GM23338 (cell line): ENCODE data around the gene ASB3. TPM values are rescaled to one million over a fixed set of nuclear protein-coding genes. Genes with fewer than 3 reads are reported as not detected.

ENCODE experiments used
- ATAC-seq: fragments of 200-7000 bp; cut with Tn5 transposase; 3 replicates; pipeline ENCODE4 v1.9.1; 2020
- DNase-seq: peaks from one replicate; pipeline ENCODE4 v3.0.0-alpha.2; 2015; ENCODE audit warnings: low spot score
- H2AFZ ChIP-seq: fragments of 200-600 bp; sonication (generic); 2 replicates; pipeline ENCODE4 v1.8.0; 2016; ENCODE audit warnings: antibody characterized with exemption, mild to moderate bottlenecking, moderate library complexity
- H3F3A ChIP-seq: fragments of 200-600 bp; sonication (generic); replicated peaks from 2 replicates; pipeline ENCODE4 v1.8.0; 2017; ENCODE audit warnings: antibody characterized with exemption, mixed run types, low read depth
- H3K27ac ChIP-seq: fragments of 200-600 bp; sonication (generic); 2 replicates; pipeline ENCODE4 v1.6.1; 2016; ENCODE audit warnings: low read depth
- H3K27me3 ChIP-seq: fragments of 200-600 bp; sonication (generic); 2 replicates; pipeline ENCODE4 v1.8.0; 2016; ENCODE audit warnings: mild to moderate bottlenecking, mixed run types, moderate library complexity; ENCODE audit not compliant: insufficient read depth
- H3K36me3 ChIP-seq: fragments of 200-600 bp; sonication (generic); 2 replicates; pipeline ENCODE4 v1.8.0; 2016; ENCODE audit warnings: mild to moderate bottlenecking; ENCODE audit not compliant: insufficient read depth
- H3K4me1 ChIP-seq: fragments of 200-600 bp; sonication (generic); 2 replicates; pipeline ENCODE4 v1.8.0; 2016; ENCODE audit warnings: mild to moderate bottlenecking, moderate library complexity; ENCODE audit not compliant: insufficient read depth
- H3K4me2 ChIP-seq: fragments of 200-600 bp; sonication (generic); 2 replicates; pipeline ENCODE4 v1.7.1; 2017; ENCODE audit warnings: mixed run types
- H3K4me3 ChIP-seq: fragments of 200-600 bp; sonication (generic); 2 replicates; pipeline ENCODE4 v1.6.1; 2016; ENCODE audit warnings: mixed run types
- H3K79me2 ChIP-seq: fragments of 200-600 bp; sonication (generic); replicated peaks from 2 replicates; pipeline ENCODE4 v1.8.0; 2017; ENCODE audit warnings: mild to moderate bottlenecking; ENCODE audit not compliant: insufficient read depth
- H3K9me2 ChIP-seq: fragments of 200-600 bp; sonication (generic); 2 replicates; pipeline ENCODE4 v1.8.0; 2017; ENCODE audit not compliant: insufficient read depth
- H4K20me1 ChIP-seq: fragments of 200-600 bp; sonication (generic); replicated peaks from 2 replicates; pipeline ENCODE4 v1.8.0; 2017; ENCODE audit warnings: mild to moderate bottlenecking; ENCODE audit not compliant: insufficient read depth
- H3K27ac Mint-ChIP-seq: 2 replicates; pipeline ENCODE4 v1.8.0; 2020; ENCODE audit warnings: inconsistent platforms, mild to moderate bottlenecking, moderate library complexity, mixed read lengths
- H3K27me3 Mint-ChIP-seq: 3 replicates; pipeline ENCODE4 v1.8.0; 2022; ENCODE audit warnings: low read depth, mild to moderate bottlenecking, moderate library complexity, mixed read lengths, inconsistent platforms; ENCODE audit not compliant: insufficient read depth, poor library complexity
- H3K36me3 Mint-ChIP-seq: 3 replicates; pipeline ENCODE4 v1.8.0; 2021; ENCODE audit warnings: low read depth, mild to moderate bottlenecking, inconsistent platforms, moderate library complexity, mixed read lengths
- H3K4me1 Mint-ChIP-seq: 3 replicates; pipeline ENCODE4 v1.8.0; 2020; ENCODE audit warnings: mild to moderate bottlenecking, inconsistent platforms, mixed read lengths
- H3K4me3 Mint-ChIP-seq: 3 replicates; pipeline ENCODE4 v1.8.0; 2021; ENCODE audit warnings: moderate library complexity, mild to moderate bottlenecking, inconsistent platforms, mixed read lengths
- H3K9me3 Mint-ChIP-seq: 3 replicates; pipeline ENCODE4 v1.8.0; 2020; ENCODE audit warnings: moderate library complexity, mild to moderate bottlenecking, inconsistent platforms, mixed read lengths
- CREB1 ChIP-seq: fragments of 250-450 bp; sonication (Bioruptor Pico); IDR thresholded peaks from 2 replicates; pipeline ENCODE4 v1.5.0; 2020; ENCODE audit warnings: low read depth, mild to moderate bottlenecking, moderate library complexity
- EZH2 ChIP-seq: fragments of 200-600 bp; sonication (generic); IDR thresholded peaks from one replicate; pipeline ENCODE4 v1.8.0; 2017; ENCODE audit warnings: antibody characterized with exemption, mild to moderate bottlenecking, low read depth; ENCODE audit not compliant: unreplicated experiment
- EZH2phosphoT487 ChIP-seq: fragments of 200-600 bp; sonication (generic); IDR thresholded peaks from one replicate; pipeline ENCODE4 v1.8.1; 2018; ENCODE audit warnings: antibody characterized with exemption; ENCODE audit not compliant: unreplicated experiment
- JUNB ChIP-seq: IDR thresholded peaks from one replicate; pipeline ENCODE4 v1.6.1; 2016; ENCODE audit warnings: antibody characterized with exemption; ENCODE audit not compliant: unreplicated experiment
- NANOG ChIP-seq: IDR thresholded peaks from 2 replicates; pipeline ENCODE4 v1.6.1; 2016; ENCODE audit warnings: antibody characterized with exemption, borderline replicate concordance
- POLR2AphosphoS5 ChIP-seq: IDR thresholded peaks from 2 replicates; pipeline ENCODE4 v1.6.1; 2016; ENCODE audit warnings: antibody characterized with exemption, low read depth
- STAT1 ChIP-seq: IDR thresholded peaks from one replicate; pipeline ENCODE4 v1.6.1; 2016; ENCODE audit warnings: antibody characterized with exemption; ENCODE audit not compliant: unreplicated experiment
- ZNF114 ChIP-seq: fragments of 250-450 bp; sonication (Bioruptor Pico); IDR thresholded peaks from 2 replicates; pipeline ENCODE4 v1.5.0; 2020; ENCODE audit warnings: mild to moderate bottlenecking, moderate library complexity
- ZNF331 ChIP-seq: fragments of 250-450 bp; sonication (Bioruptor Pico); IDR thresholded peaks from 2 replicates; pipeline ENCODE4 v1.5.0; 2020; ENCODE audit warnings: low read depth, mild to moderate bottlenecking, moderate library complexity
- polyA plus RNA-seq: library from polyadenylated mRNA; unstranded; fragments of >200 nt; fragmentation: Nextera tagmentation; extraction: Ambion mirVana; gene quantifications from 2 replicates; pipeline ENCODE4 v1.2.1, GENCODE V29; 2016
- total RNA-seq: library from RNA; depleted of rRNA; stranded (reverse); fragments of >200 nt; shearing (Covaris generic); gene quantifications from 2 replicates; pipeline ENCODE4 v1.2.3, GENCODE V29; 2014
- TF ChIP-seq, protein P1 (sequence below): fragments of 250-450 bp; sonication (Bioruptor Pico); IDR thresholded peaks from 2 replicates; pipeline ENCODE4 v1.5.0; 2020; ENCODE audit warnings: mild to moderate bottlenecking, moderate library complexity
- TF ChIP-seq, protein P2 (sequence below), 2 experiments: fragments of 200-600 bp in 1 of 2; sonication (generic) in 1 of 2; conservative IDR thresholded peaks; 2 replicates each; pipeline versions ENCODE4 v1.5.1 to v1.6.1; 2016 to 2017; ENCODE audit warnings: antibody characterized with exemption in 2 of 2, low read depth in 2 of 2, mild to moderate bottlenecking in 2 of 2, moderate library complexity in 1 of 2
- TF ChIP-seq, protein P3 (sequence below): IDR thresholded peaks from 2 replicates; pipeline ENCODE4 v1.6.1; 2016; ENCODE audit warnings: antibody characterized with exemption
- TF ChIP-seq, protein P4 (sequence below): IDR thresholded peaks from one replicate; pipeline ENCODE4 v1.6.1; 2018; ENCODE audit warnings: antibody characterized with exemption; ENCODE audit not compliant: unreplicated experiment

ASB3 gene
- total and polyA plus RNA-seq, 2 experiments from 2014 or later, result 22.4 to 30.5 TPM

DNA sequence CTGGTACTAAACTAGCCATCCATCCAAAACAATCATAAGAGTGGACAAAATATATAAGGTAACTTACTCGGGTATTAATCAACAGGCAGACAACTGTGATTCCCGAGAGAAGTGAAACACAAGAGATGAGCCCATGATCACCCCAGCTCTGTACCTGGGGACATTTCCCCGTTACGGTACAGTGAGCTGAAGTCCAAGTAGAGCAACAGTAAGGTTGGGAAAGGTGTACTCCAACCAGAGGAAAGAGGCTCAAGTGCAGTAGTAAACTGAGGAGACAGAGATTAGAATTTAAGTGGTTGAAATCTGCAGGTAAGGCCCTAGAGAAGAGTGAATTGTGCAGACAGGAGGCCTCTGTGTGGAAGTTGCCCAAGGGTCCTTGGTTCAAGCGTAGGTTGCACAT, 49.7 kb downstream of the ASB3 start:
- no peak overlapping the region for H3K27ac ChIP-seq
- no peak overlapping the region for H3K4me3 Mint-ChIP-seq
- no peak for TF ChIP-seq JUNB
- TF ChIP-seq NANOG, result no peak
- TF ChIP-seq EZH2, result no peak
- TF ChIP-seq, protein P1, sequence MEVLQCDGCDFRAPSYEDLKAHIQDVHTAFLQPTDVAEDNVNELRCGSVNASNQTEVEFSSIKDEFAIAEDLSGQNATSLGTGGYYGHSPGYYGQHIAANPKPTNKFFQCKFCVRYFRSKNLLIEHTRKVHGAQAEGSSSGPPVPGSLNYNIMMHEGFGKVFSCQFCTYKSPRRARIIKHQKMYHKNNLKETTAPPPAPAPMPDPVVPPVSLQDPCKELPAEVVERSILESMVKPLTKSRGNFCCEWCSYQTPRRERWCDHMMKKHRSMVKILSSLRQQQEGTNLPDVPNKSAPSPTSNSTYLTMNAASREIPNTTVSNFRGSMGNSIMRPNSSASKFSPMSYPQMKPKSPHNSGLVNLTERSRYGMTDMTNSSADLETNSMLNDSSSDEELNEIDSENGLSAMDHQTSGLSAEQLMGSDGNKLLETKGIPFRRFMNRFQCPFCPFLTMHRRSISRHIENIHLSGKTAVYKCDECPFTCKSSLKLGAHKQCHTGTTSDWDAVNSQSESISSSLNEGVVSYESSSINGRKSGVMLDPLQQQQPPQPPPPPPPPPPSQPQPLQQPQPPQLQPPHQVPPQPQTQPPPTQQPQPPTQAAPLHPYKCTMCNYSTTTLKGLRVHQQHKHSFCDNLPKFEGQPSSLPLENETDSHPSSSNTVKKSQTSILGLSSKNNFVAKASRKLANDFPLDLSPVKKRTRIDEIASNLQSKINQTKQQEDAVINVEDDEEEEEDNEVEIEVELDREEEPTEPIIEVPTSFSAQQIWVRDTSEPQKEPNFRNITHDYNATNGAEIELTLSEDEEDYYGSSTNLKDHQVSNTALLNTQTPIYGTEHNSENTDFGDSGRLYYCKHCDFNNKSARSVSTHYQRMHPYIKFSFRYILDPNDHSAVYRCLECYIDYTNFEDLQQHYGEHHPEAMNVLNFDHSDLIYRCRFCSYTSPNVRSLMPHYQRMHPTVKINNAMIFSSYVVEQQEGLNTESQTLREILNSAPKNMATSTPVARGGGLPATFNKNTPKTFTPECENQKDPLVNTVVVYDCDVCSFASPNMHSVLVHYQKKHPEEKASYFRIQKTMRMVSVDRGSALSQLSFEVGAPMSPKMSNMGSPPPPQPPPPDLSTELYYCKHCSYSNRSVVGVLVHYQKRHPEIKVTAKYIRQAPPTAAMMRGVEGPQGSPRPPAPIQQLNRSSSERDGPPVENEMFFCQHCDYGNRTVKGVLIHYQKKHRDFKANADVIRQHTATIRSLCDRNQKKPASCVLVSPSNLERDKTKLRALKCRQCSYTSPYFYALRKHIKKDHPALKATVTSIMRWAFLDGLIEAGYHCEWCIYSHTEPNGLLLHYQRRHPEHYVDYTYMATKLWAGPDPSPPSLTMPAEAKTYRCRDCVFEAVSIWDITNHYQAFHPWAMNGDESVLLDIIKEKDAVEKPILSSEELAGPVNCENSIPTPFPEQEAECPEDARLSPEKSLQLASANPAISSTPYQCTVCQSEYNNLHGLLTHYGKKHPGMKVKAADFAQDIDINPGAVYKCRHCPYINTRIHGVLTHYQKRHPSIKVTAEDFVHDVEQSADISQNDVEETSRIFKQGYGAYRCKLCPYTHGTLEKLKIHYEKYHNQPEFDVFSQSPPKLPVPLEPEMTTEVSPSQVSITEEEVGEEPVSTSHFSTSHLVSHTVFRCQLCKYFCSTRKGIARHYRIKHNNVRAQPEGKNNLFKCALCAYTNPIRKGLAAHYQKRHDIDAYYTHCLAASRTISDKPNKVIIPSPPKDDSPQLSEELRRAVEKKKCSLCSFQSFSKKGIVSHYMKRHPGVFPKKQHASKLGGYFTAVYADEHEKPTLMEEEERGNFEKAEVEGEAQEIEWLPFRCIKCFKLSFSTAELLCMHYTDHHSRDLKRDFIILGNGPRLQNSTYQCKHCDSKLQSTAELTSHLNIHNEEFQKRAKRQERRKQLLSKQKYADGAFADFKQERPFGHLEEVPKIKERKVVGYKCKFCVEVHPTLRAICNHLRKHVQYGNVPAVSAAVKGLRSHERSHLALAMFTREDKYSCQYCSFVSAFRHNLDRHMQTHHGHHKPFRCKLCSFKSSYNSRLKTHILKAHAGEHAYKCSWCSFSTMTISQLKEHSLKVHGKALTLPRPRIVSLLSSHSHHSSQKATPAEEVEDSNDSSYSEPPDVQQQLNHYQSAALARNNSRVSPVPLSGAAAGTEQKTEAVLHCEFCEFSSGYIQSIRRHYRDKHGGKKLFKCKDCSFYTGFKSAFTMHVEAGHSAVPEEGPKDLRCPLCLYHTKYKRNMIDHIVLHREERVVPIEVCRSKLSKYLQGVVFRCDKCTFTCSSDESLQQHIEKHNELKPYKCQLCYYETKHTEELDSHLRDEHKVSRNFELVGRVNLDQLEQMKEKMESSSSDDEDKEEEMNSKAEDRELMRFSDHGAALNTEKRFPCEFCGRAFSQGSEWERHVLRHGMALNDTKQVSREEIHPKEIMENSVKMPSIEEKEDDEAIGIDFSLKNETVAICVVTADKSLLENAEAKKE (CRISPR knock-in tag), result no peak
- TF ChIP-seq POLR2AphosphoS5, result no peak
- TF ChIP-seq EZH2phosphoT487, result no peak
- TF ChIP-seq, protein P2, sequence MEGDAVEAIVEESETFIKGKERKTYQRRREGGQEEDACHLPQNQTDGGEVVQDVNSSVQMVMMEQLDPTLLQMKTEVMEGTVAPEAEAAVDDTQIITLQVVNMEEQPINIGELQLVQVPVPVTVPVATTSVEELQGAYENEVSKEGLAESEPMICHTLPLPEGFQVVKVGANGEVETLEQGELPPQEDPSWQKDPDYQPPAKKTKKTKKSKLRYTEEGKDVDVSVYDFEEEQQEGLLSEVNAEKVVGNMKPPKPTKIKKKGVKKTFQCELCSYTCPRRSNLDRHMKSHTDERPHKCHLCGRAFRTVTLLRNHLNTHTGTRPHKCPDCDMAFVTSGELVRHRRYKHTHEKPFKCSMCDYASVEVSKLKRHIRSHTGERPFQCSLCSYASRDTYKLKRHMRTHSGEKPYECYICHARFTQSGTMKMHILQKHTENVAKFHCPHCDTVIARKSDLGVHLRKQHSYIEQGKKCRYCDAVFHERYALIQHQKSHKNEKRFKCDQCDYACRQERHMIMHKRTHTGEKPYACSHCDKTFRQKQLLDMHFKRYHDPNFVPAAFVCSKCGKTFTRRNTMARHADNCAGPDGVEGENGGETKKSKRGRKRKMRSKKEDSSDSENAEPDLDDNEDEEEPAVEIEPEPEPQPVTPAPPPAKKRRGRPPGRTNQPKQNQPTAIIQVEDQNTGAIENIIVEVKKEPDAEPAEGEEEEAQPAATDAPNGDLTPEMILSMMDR (conservative IDR thresholded peaks at IDR 0.05; ENCODE audit: low read depth in 2 of 2), result no peak
- no peak for TF ChIP-seq ZNF114 (CRISPR knock-in tag)
- no peak for TF ChIP-seq ZNF331 (CRISPR knock-in tag)
- TF ChIP-seq, protein P3, sequence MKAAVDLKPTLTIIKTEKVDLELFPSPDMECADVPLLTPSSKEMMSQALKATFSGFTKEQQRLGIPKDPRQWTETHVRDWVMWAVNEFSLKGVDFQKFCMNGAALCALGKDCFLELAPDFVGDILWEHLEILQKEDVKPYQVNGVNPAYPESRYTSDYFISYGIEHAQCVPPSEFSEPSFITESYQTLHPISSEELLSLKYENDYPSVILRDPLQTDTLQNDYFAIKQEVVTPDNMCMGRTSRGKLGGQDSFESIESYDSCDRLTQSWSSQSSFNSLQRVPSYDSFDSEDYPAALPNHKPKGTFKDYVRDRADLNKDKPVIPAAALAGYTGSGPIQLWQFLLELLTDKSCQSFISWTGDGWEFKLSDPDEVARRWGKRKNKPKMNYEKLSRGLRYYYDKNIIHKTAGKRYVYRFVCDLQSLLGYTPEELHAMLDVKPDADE, result no peak
- no peak for TF ChIP-seq STAT1
- TF ChIP-seq, protein P4, sequence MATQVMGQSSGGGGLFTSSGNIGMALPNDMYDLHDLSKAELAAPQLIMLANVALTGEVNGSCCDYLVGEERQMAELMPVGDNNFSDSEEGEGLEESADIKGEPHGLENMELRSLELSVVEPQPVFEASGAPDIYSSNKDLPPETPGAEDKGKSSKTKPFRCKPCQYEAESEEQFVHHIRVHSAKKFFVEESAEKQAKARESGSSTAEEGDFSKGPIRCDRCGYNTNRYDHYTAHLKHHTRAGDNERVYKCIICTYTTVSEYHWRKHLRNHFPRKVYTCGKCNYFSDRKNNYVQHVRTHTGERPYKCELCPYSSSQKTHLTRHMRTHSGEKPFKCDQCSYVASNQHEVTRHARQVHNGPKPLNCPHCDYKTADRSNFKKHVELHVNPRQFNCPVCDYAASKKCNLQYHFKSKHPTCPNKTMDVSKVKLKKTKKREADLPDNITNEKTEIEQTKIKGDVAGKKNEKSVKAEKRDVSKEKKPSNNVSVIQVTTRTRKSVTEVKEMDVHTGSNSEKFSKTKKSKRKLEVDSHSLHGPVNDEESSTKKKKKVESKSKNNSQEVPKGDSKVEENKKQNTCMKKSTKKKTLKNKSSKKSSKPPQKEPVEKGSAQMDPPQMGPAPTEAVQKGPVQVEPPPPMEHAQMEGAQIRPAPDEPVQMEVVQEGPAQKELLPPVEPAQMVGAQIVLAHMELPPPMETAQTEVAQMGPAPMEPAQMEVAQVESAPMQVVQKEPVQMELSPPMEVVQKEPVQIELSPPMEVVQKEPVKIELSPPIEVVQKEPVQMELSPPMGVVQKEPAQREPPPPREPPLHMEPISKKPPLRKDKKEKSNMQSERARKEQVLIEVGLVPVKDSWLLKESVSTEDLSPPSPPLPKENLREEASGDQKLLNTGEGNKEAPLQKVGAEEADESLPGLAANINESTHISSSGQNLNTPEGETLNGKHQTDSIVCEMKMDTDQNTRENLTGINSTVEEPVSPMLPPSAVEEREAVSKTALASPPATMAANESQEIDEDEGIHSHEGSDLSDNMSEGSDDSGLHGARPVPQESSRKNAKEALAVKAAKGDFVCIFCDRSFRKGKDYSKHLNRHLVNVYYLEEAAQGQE, result no peak
- TF ChIP-seq CREB1 (CRISPR knock-in tag), result no peak
- no peaks in the 10 kb centered on the region; the same call in 1 of the 2 replicates for H4K20me1 ChIP-seq
- no peaks in the 10 kb centered on the region for H3K9me2 ChIP-seq
- ATAC-seq (no peak), DNase-seq (no peak)
- no peaks in the 10 kb centered on the region for H3K79me2 ChIP-seq
- peaks cover 26% of the 10 kb centered on the region for H3K36me3 Mint-ChIP-seq
- H3K9me3 Mint-ChIP-seq, result peaks cover 5% of the 10 kb centered on the region; the same call in 2 of the 3 replicates
- no peak overlapping the region for H3K4me2 ChIP-seq
- no peaks in the 10 kb centered on the region for H3K4me1 Mint-ChIP-seq
- H3K4me3 ChIP-seq, result no peak overlapping the region
- H3K36me3 ChIP-seq, result no peaks in the 10 kb centered on the region; the same call in 1 of the 2 replicates
- H3F3A ChIP-seq, result no peaks in the 10 kb centered on the region
- no peaks in the 10 kb centered on the region for H3K4me1 ChIP-seq
- no peaks in the 10 kb centered on the region for H3K27me3 Mint-ChIP-seq
- H2AFZ ChIP-seq, result no peak overlapping the region
- no peaks in the 10 kb centered on the region for H3K27me3 ChIP-seq
- no peak overlapping the region for H3K27ac Mint-ChIP-seq
